Dedifferentiated amniotic fluid mesenchymal stem cell (primary cell): Measurements from ENCODE around the gene OR2H1.
"Not testable (repeated sequence)": the region's sequence is repeated elsewhere in the genome, so short reads cannot be mapped to it uniquely, and the experiment has no call there.

Source experiments
- DNase-seq: peaks from one replicate; pipeline ENCODE4 v3.0.0-alpha.2; 2016; ENCODE audit errors: extremely low spot score

The OR2H1 gene

GRCh38 chr6:29456971-29457370, at the start of gene OR2H1, which contains the start of gene OR11A1:
TSS of gene OR2H1 (plus strand) at chr6:29457155. CDS start at chr6:29461770, 4,615 bp downstream.
TSS of gene OR11A1 (minus strand) at chr6:29457071. CDS start at chr6:29427641, 29,430 bp downstream.
- DNase-seq: no peak

- no peak for DNase-seq
Observed at GRCh38 chr6:29414588-29414987, 42.4 kb upstream of the OR2H1 start, which contains the start of gene OR12D1. TSS of gene OR12D1 (plus strand) at chr6:29414928.

- peak; percentile 28 for DNase-seq
Observed at GRCh38 chr6:29419516-29419915, 37.4 kb upstream of the OR2H1 start.

- no peak for DNase-seq
Observed at GRCh38 chr6:29424168-29424567, 32.8 kb upstream of the OR2H1 start.

GRCh38 chr6:29424575-29424974, 32.4 kb upstream of the OR2H1 start:
- DNase-seq: no peak

GRCh38 chr6:29425075-29425474, 31.9 kb upstream of the OR2H1 start:
- DNase-seq: no peak

GRCh38 chr6:29426654-29427053, 30.3 kb upstream of the OR2H1 start:
- DNase-seq: no peak

GRCh38 chr6:29436730-29437129, 20.2 kb upstream of the OR2H1 start:
- DNase-seq: not testable (repeated sequence)

- DNase-seq: no peak
Observed at GRCh38 chr6:29439006-29439405, 17.9 kb upstream of the OR2H1 start, which contains the start of gene OR10C1. TSS of gene OR10C1 (plus strand) at chr6:29439306. CDS start at chr6:29440016, 710 bp downstream.

- no peak for DNase-seq
Observed at GRCh38 chr6:29442719-29443118, 14.2 kb upstream of the OR2H1 start.

GRCh38 chr6:29444031-29444430, 12.9 kb upstream of the OR2H1 start:
- DNase-seq: not testable (repeated sequence)

- DNase-seq: peak; percentile 38
Observed at GRCh38 chr6:29447670-29448069, 9.3 kb upstream of the OR2H1 start.

GRCh38 chr6:29451471-29452193, 5.3 kb upstream of the OR2H1 start:
- DNase-seq: peak; percentile 17

GRCh38 chr6:29461021-29461814, 4.3 kb downstream of the OR2H1 start:
- DNase-seq: no peak

- no peak for DNase-seq
Observed at GRCh38 chr6:29462022-29462421, 5.1 kb downstream of the OR2H1 start.

- DNase-seq: no peak
Observed at GRCh38 chr6:29465279-29465678, 8.3 kb downstream of the OR2H1 start.

GRCh38 chr6:29465801-29466200, 8.8 kb downstream of the OR2H1 start:
- DNase-seq: no peak

- no peak for DNase-seq
Observed at GRCh38 chr6:29466241-29466640, 9.3 kb downstream of the OR2H1 start.

- no peak for DNase-seq
Observed at GRCh38 chr6:29474996-29475395, 18.0 kb downstream of the OR2H1 start.

GRCh38 chr6:29477923-29478450, 21.0 kb downstream of the OR2H1 start:
- no peak for DNase-seq

GRCh38 chr6:29478740-29479139, 21.8 kb downstream of the OR2H1 start:
- no peak for DNase-seq

- DNase-seq: no peak
Observed at GRCh38 chr6:29479560-29479959, 22.6 kb downstream of the OR2H1 start.

GRCh38 chr6:29483186-29483585, 26.2 kb downstream of the OR2H1 start:
- peak; percentile 42 for DNase-seq
